Ammon's horn (tissue), 1 donor: ENCODE measurements around the gene GLIPR1L1.

ENCODE experiments used
- DNase-seq: peaks from one replicate; pipeline ENCODE4 v3.0.0-alpha.2; 2016; ENCODE audit warnings: low spot score

GLIPR1L1 gene

DNA sequence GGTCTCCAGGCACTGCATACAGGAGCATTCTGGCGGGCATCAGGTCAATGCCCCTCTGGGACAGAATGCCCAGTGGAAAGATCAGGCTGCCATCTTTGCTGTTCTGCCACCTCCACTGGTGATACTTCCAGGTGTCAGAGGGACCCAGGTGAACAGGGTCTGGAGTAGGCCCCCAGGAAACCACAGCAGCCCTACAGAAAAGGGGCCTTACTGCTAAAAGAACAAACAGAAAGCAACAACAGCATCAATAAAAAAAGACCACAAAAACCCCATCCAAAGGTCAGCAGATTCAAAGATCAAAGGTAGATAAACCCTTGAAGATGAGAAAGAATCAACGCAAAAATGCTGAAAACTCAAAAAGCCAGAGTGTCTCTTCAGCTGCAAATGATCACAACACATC is 15.9 kb downstream of the GLIPR1L1 start:
- DNase-seq = no peak

DNA sequence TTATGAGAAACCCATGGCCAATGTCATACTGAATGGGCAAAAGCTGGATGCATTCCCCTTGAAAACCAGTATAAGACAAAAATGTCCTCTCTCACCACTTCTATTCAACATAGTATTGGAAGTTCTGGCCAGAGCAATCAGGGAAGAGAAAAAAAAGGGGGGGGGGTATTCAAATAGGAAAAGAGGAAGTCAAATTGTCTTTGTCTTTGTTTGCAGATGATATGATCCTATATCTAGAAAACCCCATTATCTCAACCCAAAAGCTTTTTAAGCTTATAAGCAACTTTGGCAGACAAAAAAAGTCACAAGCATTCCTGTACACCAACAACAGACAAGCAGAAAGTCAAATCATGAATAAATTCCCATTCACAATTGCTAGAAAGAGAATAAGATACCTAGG is 19.5 kb downstream of the GLIPR1L1 start:
- DNase-seq = no peak

DNA sequence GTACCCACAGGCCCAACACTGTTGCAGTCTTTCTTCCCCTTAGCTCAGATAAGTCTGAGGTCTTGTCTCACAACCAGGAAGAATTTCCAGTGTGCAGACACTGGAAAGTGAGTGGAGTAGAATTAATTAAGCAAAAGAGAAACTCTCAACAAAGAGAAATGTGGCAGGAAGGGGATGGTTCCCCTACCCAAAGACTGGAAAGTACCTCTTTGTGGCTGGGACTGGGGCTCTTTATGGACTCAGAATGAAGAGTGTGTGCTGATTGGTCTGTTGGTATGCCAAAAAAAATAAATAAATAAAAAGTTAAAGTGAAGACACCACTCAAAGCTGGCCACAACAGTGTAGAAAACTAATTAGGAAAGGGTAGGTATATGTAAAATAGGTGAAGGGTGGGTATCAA is 26.4 kb downstream of the GLIPR1L1 start:
- no peak for DNase-seq

DNA sequence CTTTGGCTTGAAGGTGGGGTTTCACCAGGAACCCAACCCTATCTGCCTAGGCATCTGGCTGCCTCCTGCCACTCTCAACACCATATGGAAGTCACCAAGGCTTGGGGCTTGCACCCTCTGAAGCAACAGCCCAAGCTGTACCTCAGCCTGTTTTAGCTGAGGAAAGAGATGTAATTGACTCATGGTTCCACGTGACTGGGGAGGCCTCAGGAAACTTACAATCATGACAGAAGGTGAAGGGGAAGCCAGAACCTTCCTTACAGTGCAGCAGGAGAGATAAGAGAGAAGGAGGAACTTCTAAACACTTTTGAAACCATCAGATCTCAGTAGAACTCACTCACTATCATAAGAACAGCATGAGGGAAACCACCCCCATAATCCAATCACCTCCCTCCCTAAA is 26.9 kb downstream of the GLIPR1L1 start:
- DNase-seq = no peak

DNA sequence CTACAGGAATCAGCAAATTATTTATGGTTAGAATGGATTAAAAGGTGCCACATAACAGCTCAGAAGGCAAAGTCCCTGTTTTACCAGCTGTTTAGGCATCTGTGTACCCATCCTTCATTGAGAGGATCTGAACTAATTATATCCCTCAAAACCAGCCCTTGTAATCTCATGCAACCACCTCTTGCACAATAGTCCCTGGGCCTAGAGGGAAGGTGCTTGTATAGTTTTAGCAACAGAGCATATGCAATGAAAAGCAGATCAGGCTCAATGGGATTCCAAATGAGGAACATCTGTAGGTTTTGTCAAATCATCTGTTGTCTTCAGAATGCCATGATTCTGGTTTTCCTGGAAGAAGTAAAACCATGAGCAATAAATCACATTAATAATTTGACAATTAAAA is 30.4 kb downstream of the GLIPR1L1 start:
- DNase-seq = peak; percentile 12

DNA sequence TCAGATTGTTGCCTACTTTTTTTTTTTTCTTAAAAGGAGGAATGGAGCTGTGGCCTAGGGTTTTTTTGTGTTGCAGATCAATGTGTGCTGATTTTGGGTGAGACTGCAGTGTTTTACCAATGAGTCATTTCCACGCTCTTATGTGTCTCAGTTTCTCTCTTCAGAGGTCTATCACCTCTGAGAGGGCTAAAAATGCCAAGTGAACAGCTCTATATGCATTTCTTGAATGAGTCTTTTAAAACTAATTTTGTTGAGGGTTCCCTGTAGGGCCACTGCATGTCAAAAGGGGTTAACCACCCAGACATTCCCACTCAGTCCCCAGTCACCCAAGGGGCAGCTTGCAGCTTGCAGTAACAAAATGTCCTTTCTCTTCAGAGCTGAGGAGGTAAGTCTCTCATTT is 32.2 kb downstream of the GLIPR1L1 start:
- DNase-seq = no peak

DNA sequence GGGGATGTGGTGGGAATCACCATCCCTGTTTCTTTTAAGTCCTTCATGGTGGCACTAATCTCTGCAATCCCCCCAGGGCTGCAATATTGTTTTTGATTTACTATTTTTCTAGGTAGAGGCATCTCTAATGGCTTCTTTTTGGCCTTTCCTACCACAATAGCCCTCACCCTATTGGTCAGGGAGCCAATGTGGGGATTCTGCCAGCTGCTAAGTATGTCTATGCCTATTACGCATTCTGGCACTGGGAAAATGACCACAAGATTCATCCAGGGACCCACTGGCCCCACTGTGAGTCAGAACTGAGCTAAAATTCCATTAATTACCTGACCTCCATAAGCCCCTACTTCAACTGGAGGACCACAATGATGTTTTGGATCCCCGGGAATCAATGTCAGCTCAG is 40.5 kb downstream of the GLIPR1L1 start:
- DNase-seq = no peak

DNA sequence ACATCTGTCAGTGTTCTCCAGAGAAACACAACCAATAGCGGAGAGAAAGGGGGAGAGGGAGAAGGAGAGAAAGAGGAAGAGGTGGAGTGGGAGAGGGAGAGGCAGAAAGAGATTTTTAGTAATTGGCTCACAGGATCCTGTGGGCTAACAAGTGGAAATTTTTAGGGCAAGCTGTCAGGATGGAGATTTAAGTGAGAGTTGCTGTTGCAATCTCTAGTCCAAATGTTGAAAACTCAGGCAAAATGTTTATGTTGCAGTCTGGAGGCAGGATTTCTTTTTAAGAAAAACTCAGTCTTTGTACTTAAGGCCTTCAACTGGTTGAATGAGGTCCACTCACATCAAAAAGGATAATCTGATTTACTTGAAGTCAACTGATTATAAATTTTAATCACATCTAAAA is 43.9 kb downstream of the GLIPR1L1 start:
- DNase-seq = peak; percentile 39

DNA sequence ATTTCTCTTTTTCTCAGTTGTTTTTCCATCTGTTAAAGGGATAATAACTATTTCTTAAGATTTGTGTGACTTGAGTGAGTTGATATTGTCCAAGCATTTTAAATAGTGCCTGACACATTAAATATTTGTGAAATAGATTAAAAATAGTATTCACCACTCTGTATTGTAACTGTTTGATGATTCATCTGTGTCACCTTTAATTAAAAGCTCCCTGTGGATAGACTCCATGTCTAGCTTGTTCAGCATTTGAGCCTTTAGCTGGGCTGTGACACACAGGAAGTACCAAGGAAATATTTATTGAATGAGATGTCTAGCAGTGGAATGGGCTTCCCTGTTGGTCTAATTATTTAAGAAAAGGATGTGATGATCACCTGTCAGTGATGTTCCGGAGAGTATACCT is 54.6 kb downstream of the GLIPR1L1 start:
- no peak for DNase-seq

DNA sequence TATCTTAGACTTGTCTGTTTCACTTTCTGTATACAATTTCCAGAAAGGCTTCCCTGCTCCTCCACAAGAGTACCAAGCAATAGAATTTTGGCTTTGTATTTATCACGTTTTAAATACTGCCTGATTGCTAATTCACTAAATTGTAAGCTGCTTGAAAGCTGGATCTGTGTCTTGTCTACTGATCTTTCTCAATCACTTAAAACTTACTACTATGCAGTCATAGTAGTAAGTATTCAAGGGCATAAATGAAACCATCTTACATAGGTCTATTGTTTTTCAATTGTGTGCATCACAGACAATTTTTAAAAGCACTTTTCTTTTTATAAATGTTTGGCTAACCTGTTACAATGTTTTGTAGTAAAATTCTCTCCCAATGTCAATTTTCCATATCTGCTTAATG is 55.2 kb downstream of the GLIPR1L1 start:
- no peak for DNase-seq

DNA sequence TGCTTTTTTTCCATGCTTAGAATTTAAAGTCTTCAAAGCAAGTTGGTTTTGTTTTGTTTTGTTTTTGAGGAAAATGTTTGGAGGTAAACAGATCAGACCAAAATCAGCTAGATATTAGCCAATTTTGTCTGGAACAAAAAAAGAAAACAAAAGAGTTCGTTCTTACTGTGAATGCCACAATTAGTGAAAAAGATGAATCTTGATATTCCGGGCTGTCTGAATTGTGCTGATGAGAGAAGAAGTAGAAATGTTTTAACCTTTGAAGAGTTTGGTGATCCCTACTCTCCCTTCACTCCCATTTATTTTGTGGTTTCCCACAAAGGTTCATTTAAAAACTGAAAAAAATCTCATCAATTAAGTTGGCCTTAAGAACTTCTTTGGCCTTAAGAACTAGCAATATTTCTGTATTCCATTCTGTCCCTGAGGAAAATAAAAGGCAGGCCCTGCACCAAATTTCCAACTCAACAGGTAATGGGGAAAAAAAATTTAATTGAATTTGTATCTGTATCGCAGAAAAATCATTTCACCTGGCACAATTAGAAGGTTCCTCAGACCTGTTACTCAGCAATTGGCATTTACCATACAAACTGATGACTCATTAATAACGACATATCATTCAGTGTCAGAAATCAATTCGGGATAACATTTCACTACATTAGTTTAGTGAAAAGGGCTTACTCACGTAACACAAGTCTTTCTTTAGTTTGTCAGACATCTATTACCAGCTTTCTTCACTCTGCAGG is 55.9 kb downstream of the GLIPR1L1 start:
- DNase-seq = no peak

DNA sequence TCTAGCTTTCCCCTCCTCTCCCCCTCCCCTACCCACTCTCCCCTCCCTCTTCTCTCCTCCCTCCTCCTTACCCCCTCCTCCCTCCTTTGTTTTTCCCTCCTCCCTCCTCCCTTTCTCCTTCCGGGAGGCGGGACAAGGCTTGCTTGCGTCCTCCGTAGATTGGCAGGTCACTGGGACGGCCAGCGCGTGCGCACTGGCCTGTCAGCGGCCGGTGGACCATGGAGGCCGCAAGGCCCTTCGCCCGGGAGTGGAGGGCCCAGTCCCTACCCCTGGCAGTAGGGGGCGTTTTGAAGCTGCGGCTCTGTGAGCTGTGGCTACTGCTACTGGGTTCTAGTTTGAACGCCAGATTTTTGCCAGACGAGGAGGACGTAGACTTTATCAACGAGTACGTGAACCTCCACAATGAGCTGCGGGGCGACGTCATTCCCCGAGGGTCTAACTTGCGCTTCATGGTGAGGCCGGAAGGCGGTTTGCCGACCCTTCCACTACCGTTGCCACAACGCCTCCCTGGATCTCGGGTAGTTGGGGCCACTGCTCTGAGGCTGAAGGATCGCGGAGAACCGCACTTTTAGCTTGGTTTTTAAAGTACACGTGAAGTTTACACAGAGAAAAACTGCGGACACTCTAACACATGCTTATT is 56.5 kb downstream of the GLIPR1L1 start, which contains the start of gene GLIPR1L2:
Gene GLIPR1L2 (plus strand): TSS at position 191 of the 640 bp plus-strand sequence. CDS start 28 bp downstream, at position 219.
- DNase-seq = peak; percentile 98

DNA sequence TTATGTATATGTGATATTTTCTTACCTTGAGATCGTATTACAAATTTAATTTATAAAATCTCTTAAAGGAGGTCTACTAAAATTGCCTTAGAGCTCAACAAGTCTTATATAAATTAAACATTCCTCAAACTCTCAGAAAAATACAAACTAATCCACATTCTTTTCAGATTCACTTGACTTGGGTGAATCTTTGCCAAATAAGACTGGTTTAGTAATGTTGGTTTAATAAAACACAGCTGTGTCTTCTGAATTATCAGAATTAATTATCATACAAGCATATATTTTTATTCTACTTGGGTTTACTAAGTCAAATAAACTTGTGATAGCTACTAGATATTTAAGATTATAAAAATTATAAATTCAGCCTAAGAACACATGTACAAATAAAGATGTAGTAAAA is 69.8 kb downstream of the GLIPR1L1 start:
- no peak for DNase-seq

DNA sequence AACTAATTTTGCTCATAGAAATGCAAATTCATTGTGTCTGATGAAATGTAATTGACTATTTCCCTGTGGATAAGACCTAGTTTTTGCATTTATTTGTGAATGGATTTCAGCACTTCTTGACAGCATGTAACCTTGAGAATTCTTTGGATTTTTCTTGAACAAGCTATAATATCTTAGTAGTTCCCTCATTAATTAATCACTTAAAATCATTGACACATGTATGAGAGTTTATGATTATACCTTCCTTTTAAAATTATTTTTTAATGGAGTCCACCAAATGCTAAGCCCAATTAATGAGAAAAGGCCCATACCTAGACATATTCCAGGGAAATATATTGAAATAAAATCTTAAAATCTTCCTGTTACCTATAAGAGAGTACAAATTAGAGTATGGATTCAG is 73.2 kb downstream of the GLIPR1L1 start:
- no peak for DNase-seq

DNA sequence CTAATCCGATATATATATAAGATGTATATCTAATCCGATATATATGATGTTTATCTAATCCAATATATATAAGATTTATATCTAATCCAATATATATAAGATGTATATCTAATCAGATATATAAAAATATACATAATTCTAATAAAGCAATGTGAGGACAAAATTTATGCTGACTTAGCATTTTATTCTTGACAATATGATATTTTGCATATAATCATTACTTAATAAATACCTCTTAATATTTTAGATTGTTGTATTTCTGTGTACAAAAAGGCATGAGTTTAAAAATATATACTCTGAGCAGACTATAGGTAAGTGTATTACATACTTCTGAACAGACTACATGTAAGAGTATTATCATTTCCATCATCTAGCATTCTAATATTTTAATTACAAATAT is 75.4 kb downstream of the GLIPR1L1 start:
- DNase-seq = no peak

DNA sequence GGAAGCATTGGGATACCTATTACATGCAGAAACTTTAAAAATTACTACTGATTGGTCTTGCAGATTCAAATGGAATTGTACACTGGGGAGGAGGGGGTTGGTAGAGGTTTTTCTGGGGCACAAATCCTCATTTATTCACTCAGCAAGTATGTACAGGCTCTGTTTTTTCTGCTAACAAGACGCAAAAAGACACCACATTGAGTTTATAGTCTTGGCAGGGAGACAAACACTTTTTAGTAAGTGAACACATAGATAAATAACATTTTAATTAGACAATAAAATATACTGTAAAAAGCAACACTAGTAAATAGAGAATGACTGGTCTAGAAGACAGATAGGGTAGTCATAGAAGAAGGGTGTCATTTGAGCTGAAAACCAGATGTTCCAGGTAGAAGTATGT is 80.2 kb downstream of the GLIPR1L1 start:
- DNase-seq = no peak

DNA sequence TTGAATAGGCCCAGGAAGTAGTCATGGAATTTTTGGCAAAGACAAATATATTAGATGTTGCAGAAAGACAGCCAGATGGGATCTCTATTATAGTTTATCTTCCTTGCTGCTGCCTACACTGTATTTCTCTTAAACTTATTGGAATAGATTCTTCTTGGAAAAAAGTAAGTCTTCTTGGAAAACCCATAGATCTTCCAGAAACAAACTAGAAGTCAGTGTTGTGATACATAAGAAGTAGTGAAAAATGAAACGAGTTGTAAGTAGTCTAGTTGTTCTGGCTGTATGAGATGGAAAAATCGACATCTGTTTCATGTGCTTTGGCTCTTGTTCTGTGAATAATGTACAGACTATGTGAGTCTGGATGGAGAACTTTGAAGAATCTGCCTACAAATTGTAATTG is 85.4 kb downstream of the GLIPR1L1 start:
- DNase-seq = no peak
